Endometrial microvascular endothelial cells (primary cell): Measurements from ENCODE around the gene KCNJ11. TPM values are rescaled to one million over a fixed set of nuclear protein-coding genes. Genes with fewer than 3 reads are reported as not detected.

ENCODE experiments used
- in situ Hi-C: cut with HindIII; loops from 2 replicates; pipeline ENCODE4 v1.10.0; 2017; ENCODE audit warnings: low sequenced_read_pairs, low pct_unique_long_range_greater_than_20kb; ENCODE audit errors: inconsistent ontology term
- total RNA-seq: library from RNA; depleted of rRNA; stranded (reverse); fragments of >200 nt; gene quantifications from one replicate; pipeline ENCODE4 v1.2.3, GENCODE V29; 2015; ENCODE audit errors: inconsistent ontology term

Gene KCNJ11
- total RNA-seq, 1 donor from 2014 or later = 1.0 TPM

DNA sequence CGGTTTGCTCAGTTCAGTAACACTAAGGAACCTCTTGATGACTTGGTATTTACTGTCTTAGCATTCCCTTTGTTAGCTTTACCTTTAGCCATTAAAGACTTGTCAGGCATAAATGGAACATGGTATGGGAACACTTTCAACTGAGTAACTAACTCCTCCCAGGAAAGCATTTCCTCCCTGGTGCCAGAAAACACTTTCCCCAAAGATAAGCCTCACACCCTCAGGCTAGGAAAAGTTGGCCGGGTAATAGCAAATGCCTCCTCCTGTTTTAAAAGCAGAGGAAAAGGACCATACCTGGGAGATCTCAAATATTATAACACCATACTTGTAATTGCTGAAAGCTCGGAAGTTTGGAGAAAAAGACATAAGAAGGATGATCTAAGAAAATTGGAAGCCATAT is 12.0 kb downstream of the KCNJ11 start:
- in situ Hi-C loops = no loop called here

DNA sequence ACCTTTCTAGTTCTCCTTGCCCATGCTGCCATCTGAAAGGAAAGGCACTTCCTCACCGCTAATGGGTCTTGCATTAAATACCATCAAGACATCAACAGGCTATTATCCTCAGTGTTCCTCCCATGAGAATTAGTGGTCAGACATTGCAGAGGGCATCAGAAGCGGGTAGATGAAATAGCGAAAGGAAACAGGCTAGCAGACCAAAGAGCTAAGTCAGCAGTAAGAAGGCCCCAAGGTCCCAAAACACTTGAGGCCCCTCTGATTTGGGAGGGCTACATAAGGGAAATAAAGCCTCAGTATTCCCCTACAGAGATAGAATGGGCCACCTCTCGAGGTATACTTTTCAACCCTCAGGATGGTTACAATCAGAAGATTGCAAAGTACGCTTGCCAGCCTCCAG is 12.9 kb downstream of the KCNJ11 start:
- in situ Hi-C loops = no loop called here

- in situ Hi-C loops = no loop called here
Measured at GRCh38 chr11:17371614-17372013, 16.8 kb downstream of the KCNJ11 start.

DNA sequence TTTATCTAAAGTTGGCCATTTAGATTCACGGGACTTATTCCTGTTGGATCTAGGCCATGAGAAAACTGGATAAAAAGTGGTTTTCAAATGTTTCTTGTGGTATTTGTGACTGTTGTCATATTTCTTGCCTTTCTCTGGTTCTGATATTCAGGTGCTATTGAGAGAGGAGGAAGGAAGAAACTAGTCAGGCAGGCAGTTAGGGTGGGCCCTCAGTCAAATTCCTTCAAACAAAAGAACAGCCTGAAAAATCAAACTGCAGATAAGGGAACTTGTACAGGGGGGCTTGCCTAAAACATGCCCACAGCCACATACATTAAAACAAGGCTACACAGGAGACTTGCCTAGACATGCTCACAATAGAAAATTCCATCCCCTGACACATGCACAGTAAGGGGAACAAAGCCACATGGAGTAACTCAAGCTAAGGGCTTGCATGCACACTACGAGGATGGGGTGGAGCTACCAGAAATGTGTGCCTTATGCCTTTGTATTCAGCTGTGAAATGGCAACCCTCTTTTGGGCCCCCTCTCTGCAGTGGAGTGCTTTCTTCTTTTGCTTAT is 18.7 kb downstream of the KCNJ11 start:
- in situ Hi-C loops = no loop called here

GRCh38 chr11:17369094-17369493 is 19.4 kb downstream of the KCNJ11 start:
- in situ Hi-C loops = no loop called here

- in situ Hi-C loops = no loop called here
Measured at GRCh38 chr11:17368551-17368950, 19.9 kb downstream of the KCNJ11 start.

GRCh38 chr11:17366495-17366894 is 22.0 kb downstream of the KCNJ11 start:
- in situ Hi-C loops = no loop called here

- in situ Hi-C loops = no loop called here
Measured at GRCh38 chr11:17354601-17354991, 33.9 kb downstream of the KCNJ11 start.

- in situ Hi-C loops = no loop called here
Measured at GRCh38 chr11:17353821-17354600, 34.4 kb downstream of the KCNJ11 start.

GRCh38 chr11:17352950-17353820 is 35.3 kb downstream of the KCNJ11 start:
- in situ Hi-C loops = no loop called here

DNA sequence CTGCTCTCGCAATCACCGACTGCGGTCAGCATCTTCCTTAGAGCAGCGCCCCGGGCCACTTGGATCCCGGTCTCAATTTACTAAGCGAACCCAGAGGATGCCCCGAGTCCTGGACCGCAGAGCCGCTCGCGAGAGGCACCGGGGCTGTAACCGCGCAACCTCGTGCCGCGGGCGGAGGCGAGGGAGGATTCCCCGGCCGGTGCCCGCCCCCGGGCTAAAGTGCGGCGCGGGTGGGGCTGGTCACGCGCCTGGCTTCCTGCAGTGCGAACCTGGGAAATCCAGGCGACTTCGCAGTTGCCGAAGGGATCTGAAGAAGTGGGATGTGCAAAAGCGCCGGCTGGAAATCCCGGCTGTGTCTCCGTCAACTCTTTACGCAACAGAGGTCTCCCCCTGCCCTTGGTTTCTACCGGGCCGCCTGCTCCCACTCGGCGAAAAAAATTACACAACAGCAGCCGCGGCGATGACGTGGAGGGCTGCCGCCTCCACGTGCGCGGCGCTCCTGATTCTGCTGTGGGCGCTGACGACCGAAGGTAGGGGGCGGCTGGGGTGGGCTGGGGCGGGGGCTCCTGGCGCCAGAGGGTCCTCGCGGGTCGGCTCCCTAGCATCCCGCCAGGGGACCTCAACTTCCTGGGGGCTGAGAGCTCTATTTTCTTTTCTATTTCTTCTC is 36.8 kb downstream of the KCNJ11 start, which contains the start of gene NCR3LG1:
Gene NCR3LG1 (plus strand): TSS at position 291 of the 667 bp plus-strand sequence. CDS start 170 bp downstream, at position 461.
- in situ Hi-C loops = no loop called here

GRCh38 chr11:17351172-17351509 is 37.3 kb downstream of the KCNJ11 start:
- in situ Hi-C loops = no loop called here

- in situ Hi-C loops = no loop called here
Measured at GRCh38 chr11:17350455-17351171, 37.8 kb downstream of the KCNJ11 start.

DNA sequence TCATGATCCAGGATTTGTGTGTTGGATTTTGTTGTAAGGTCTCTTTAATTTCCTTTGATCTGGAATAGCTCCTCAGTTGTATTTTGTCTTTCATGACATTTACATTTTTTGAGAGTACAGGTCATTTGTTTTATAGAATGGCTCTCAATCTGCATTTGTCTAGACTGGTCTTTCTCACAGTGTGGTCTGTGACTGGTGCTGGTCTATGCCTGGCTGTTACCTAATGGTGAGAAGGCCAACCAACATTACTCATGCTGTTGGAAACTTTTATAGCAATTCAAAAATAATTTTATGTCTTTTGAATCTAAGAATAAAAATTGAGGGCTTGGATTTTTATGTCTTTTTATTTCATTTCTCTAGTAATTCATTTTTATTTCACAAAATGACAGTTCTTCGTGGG is 40.8 kb downstream of the KCNJ11 start:
- in situ Hi-C loops = no loop called here

GRCh38 chr11:17343907-17344306 is 44.6 kb downstream of the KCNJ11 start:
- in situ Hi-C loops = no loop called here

DNA sequence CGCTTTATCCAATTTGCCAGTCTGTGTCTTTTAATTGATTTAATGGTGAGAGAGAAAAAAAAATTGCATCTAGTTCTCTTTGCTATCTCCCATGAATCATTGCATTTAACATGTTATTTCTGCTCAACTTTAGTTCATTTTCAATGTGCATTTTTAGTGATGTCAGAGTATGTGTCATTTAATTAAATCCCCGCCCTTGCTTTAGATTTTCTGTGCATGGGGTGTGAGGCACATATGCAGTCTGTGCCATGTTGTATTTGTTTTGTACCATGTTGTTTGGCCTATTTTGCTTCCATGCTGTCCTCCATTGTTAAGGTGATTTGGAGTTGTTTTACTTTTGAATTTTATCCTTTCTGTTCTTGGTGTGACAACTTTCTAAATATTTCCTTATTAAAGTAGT is 45.2 kb downstream of the KCNJ11 start:
- in situ Hi-C loops = no loop called here
